ENCODE measurements around the gene RBX1. TPM values are rescaled to one million over a fixed set of nuclear protein-coding genes. Genes with fewer than 3 reads are reported as not detected.

RBX1 gene
- total and polyA plus RNA-seq, 2 of the 4 experiments (the other 2 are of a cell fraction): 72.4 to 84.5 TPM

DNA sequence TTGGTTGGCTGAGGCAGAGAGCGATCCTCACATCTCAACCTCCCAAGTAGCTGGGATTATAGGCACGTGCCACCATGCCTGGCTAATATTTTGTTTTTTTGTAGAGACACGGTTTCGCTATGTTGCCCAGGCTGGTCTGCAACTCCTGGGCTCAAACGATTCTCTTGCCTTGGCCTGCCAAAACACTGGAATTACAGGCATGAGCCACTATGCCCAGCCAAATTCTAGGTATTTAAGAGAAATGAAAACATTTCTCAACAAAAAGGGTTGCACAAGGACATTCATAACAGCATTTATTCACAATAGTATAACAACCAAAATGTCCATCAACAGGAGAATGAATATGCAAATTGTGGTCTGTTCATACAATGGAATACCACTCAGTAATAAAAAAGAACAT lies 31.7 kb upstream of the RBX1 start:
- in situ Hi-C loops (cut with MboI; ENCODE audit: low sequenced_read_pairs): no loop called here
- Histone ChIP-seq H3K9me1 (ENCODE audit: insufficient read depth, low read length) (no peaks in the 10 kb centered on the region; the same call in 1 of the 2 replicates), H4K91ac (ENCODE audit: insufficient read depth, low read depth, low read length) (no peak overlapping the region), H3K14ac (replicated peaks; ENCODE audit: low read depth, low read length) (no peak overlapping the region), H2AK5ac (ENCODE audit: low read depth, low read length) (no peak overlapping the region), H2BK15ac (ENCODE audit: low read depth, low read length) (no peak overlapping the region), H2AFZ (replicated peaks; ENCODE audit: low read length, poor library complexity) (no peak overlapping the region), H3K36me3 (ENCODE audit: control insufficient read depth, insufficient read depth, low read length) (peaks cover 32% of the 10 kb centered on the region), H3K4me3 (ENCODE audit: insufficient read depth, low read depth, low read length) (no peak overlapping the region), H2AK9ac (replicated peaks; ENCODE audit: low read depth, low read length, poor library complexity) (no peak overlapping the region), H4K8ac (ENCODE audit: low read depth in 2 of 2, low read length in 2 of 2) (no peak overlapping the region), H4K20me1 (ENCODE audit: insufficient read depth, low read length) (no peaks in the 10 kb centered on the region), H3K18ac (ENCODE audit: low read depth, low read length) (no peak overlapping the region), H4K5ac (ENCODE audit: low read depth, low read length) (no peak overlapping the region), H3K4me2 (ENCODE audit: low read depth, low read length) (no peak overlapping the region), H3K27ac (ENCODE audit: insufficient read depth, low read length) (no peak overlapping the region), H3K23ac (ENCODE audit: low read depth, low read length) (no peak overlapping the region), H3K79me1 (ENCODE audit: low read depth in 1 of 2, low read length in 2 of 2) (no peaks in the 10 kb centered on the region; a peak in 1 of 4 replicates), H2BK5ac (ENCODE audit: low read depth, low read length, poor library complexity, severe bottlenecking) (no peak overlapping the region), H3K56ac (ENCODE audit: extremely low read depth, insufficient read depth, low read length) (no peak overlapping the region), H2BK20ac (ENCODE audit: low read depth, low read length) (no peak overlapping the region), H2BK120ac (ENCODE audit: low read depth, low read length) (no peak overlapping the region), H3K27me3 (ENCODE audit: control insufficient read depth, insufficient read depth, low read length) (no peaks in the 10 kb centered on the region), H3K9ac (ENCODE audit: low read depth, low read length) (no peak overlapping the region), H3K4ac (ENCODE audit: low read depth, low read length) (no peak overlapping the region), H3K9me3 (ENCODE audit: control insufficient read depth, insufficient read depth, low read length) (no peaks in the 10 kb centered on the region), H3K4me1 (ENCODE audit: control insufficient read depth, insufficient read depth, low read length) (peaks cover 1% of the 10 kb centered on the region)
- TF ChIP-seq MAFK (IDR thresholded peaks at IDR 0.05; ENCODE audit: low read depth, low read length) (no peak), MAZ (IDR thresholded peaks at IDR 0.05; ENCODE audit: borderline replicate concordance, low read depth, low read length) (no peak), CHD1 (IDR thresholded peaks at IDR 0.05; ENCODE audit: low read depth, low read length) (no peak), RFX5 (IDR thresholded peaks at IDR 0.05; ENCODE audit: low read depth, low read length) (no peak), FOS (IDR thresholded peaks at IDR 0.05; ENCODE audit: low read depth, low read length) (no peak), NFE2L2 (IDR thresholded peaks at IDR 0.05; ENCODE audit: low read depth, low read length) (no peak), SMC3 (IDR thresholded peaks at IDR 0.05; ENCODE audit: low read depth, low read length) (no peak), MXI1 (IDR thresholded peaks at IDR 0.05; ENCODE audit: borderline replicate concordance, low read depth, low read length) (no peak), CEBPB (IDR thresholded peaks at IDR 0.05; ENCODE audit: low read depth, low read length) (no peak), CTCF (conservative IDR thresholded peaks at IDR 0.05; ENCODE audit: low read depth, low read length) (no peak), ELK1 (IDR thresholded peaks at IDR 0.05; ENCODE audit: borderline replicate concordance, low read depth, low read length) (no peak), RAD21 (IDR thresholded peaks at IDR 0.05; ENCODE audit: low read length) (no peak), POLR2A (IDR thresholded peaks at IDR 0.05; ENCODE audit: low read depth, low read length) (no peak), RCOR1 (IDR thresholded peaks at IDR 0.05; ENCODE audit: insufficient replicate concordance, low read length) (no peak), BHLHE40 (IDR thresholded peaks at IDR 0.05; ENCODE audit: low read depth, low read length) (no peak)
- intact Hi-C loops (cut with micrococcal nuclease): no loop called here
- no peak for DNase-seq
- CTCF ChIA-PET: no interaction called here
- dilution Hi-C loops (cut with HindIII; ENCODE audit: low sequenced_read_pairs, unreplicated experiment): no loop called here
- BruUV-seq (replicated peaks): no TSS peak
- WGBS, 2 experiments (ENCODE audit: extremely low coverage in 2 of 2, insufficient read length in 1 of 2): no CpG with 5 or more reads among the region's 5 CpGs
- POLR2A ChIA-PET (ENCODE audit: unreplicated experiment): no interaction called here
- peak; percentile 42 for ATAC-seq (ENCODE audit: low read depth)

All from IMR-90 (cell line).